NCI-H2029 treated with DMSO at 0.1 percent for 48 hours (cell line): ENCODE measurements around the gene ADCK2.
"Not testable (repeated sequence)": the region's sequence is repeated elsewhere in the genome, so short reads cannot be mapped to it uniquely, and the experiment has no call there.

Source experiments
- DNase-seq: peaks from one replicate; lab custom pipeline; 2025; lab: John Stamatoyannopoulos, UW

The ADCK2 gene

GRCh38 chr7:140672382-140673062 is at the start of gene ADCK2:
TSS of gene ADCK2 (plus strand) at chr7:140672945. CDS start at chr7:140673331, 386 bp downstream.
- peak; percentile 9 for DNase-seq

GRCh38 chr7:140623980-140624379 is 48.8 kb upstream of the ADCK2 start:
- no peak for DNase-seq

- no peak for DNase-seq
Observed at GRCh38 chr7:140624392-140625191, 48.2 kb upstream of the ADCK2 start.

- not testable (repeated sequence) for DNase-seq
Observed at GRCh38 chr7:140625192-140625558, 47.6 kb upstream of the ADCK2 start.

GRCh38 chr7:140625908-140626868 is 46.6 kb upstream of the ADCK2 start:
- no peak for DNase-seq

GRCh38 chr7:140631021-140631420 is 41.7 kb upstream of the ADCK2 start:
- DNase-seq = no peak

- no peak for DNase-seq
Observed at GRCh38 chr7:140631602-140632001, 41.1 kb upstream of the ADCK2 start.

- no peak for DNase-seq
Observed at GRCh38 chr7:140635345-140635744, 37.4 kb upstream of the ADCK2 start.

- no peak for DNase-seq
Observed at GRCh38 chr7:140635816-140636215, 36.9 kb upstream of the ADCK2 start.

- no peak for DNase-seq
Observed at GRCh38 chr7:140637400-140637799, 35.3 kb upstream of the ADCK2 start.

GRCh38 chr7:140638173-140638791 is 34.5 kb upstream of the ADCK2 start:
- no peak for DNase-seq

- DNase-seq = no peak
Observed at GRCh38 chr7:140639366-140640053, 33.2 kb upstream of the ADCK2 start.

GRCh38 chr7:140640060-140640637 is 32.6 kb upstream of the ADCK2 start:
- no peak for DNase-seq

- DNase-seq = no peak
Observed at GRCh38 chr7:140640727-140641523, 31.8 kb upstream of the ADCK2 start, which contains the start of gene DENND2A. TSS of gene DENND2A (minus strand) at chr7:140640813. CDS start at chr7:140602397, 38,416 bp downstream.

GRCh38 chr7:140641524-140642195 is 31.1 kb upstream of the ADCK2 start:
- no peak for DNase-seq

GRCh38 chr7:140643416-140643815 is 29.3 kb upstream of the ADCK2 start:
- no peak for DNase-seq

GRCh38 chr7:140644761-140645160 is 28.0 kb upstream of the ADCK2 start:
- not testable (repeated sequence) for DNase-seq

GRCh38 chr7:140645166-140645900 is 27.4 kb upstream of the ADCK2 start:
- DNase-seq = no peak
